Neuronal stem cell (in vitro differentiated cells): ENCODE results near the gene BTBD1. TPM values are rescaled to one million over a fixed set of nuclear protein-coding genes. Genes with fewer than 3 reads are reported as not detected.

Experiments
- DNase-seq: peaks from one replicate; pipeline ENCODE4 v3.0.0-alpha.2; 2013; ENCODE audit warnings: low spot score
- H2AFZ ChIP-seq: one replicate; pipeline ENCODE4 v1.6.1; 2013; ENCODE audit warnings: mild to moderate bottlenecking, low read length, inconsistent platforms
- H2AK5ac ChIP-seq: 2 replicates; pipeline ENCODE4 v1.6.1; 2013; ENCODE audit warnings: low read depth, mild to moderate bottlenecking, inconsistent platforms, low read length, moderate library complexity, mixed read lengths
- H2BK120ac ChIP-seq: 2 replicates; pipeline ENCODE4 v1.6.1; 2013; ENCODE audit warnings: low read depth, mild to moderate bottlenecking, inconsistent platforms, low read length, moderate library complexity, mixed read lengths
- H2BK12ac ChIP-seq: one replicate; pipeline ENCODE4 v1.6.1; 2013; ENCODE audit warnings: low read length, inconsistent platforms
- H2BK15ac ChIP-seq: 2 replicates; pipeline ENCODE4 v1.6.1; 2013; ENCODE audit warnings: mild to moderate bottlenecking, low read length, inconsistent platforms, mixed read lengths
- H2BK5ac ChIP-seq: one replicate; pipeline ENCODE4 v1.6.1; 2013; ENCODE audit warnings: inconsistent platforms, mild to moderate bottlenecking, low read length, moderate library complexity
- H3K14ac ChIP-seq: one replicate; pipeline ENCODE4 v1.6.1; 2013; ENCODE audit warnings: low read length, inconsistent platforms
- H3K18ac ChIP-seq: 2 replicates; pipeline ENCODE4 v1.6.1; 2013; ENCODE audit warnings: low read length, inconsistent platforms
- H3K23ac ChIP-seq: 2 replicates; pipeline ENCODE4 v1.6.1; 2013; ENCODE audit warnings: low read depth, mild to moderate bottlenecking, mixed read lengths, low read length, inconsistent platforms; ENCODE audit not compliant: poor library complexity
- H3K27ac ChIP-seq: replicated peaks from 3 replicates; pipeline ENCODE4 v1.5.1; 2013; ENCODE audit warnings: low read length, inconsistent platforms
- H3K27me3 ChIP-seq, 3 experiments: 2 replicates each; pipeline ENCODE4 v1.6.1; 2013; ENCODE audit warnings: low read length in 3 of 3, mild to moderate bottlenecking in 2 of 3, inconsistent platforms in 1 of 3, low read depth in 1 of 3, mixed read lengths in 1 of 3, moderate library complexity in 1 of 3; ENCODE audit not compliant: control insufficient read depth in 3 of 3, insufficient read depth in 3 of 3
- H3K36me3 ChIP-seq, 2 donors: replicated peaks in 1 of 2; 2 replicates each; pipeline ENCODE4 v1.6.1; 2013; ENCODE audit warnings: low read length in 2 of 2; ENCODE audit not compliant: control insufficient read depth in 2 of 2, insufficient read depth in 2 of 2
- H3K4ac ChIP-seq: 2 replicates; pipeline ENCODE4 v1.6.1; 2013; ENCODE audit warnings: inconsistent platforms, mild to moderate bottlenecking, low read length, moderate library complexity
- H3K4me1 ChIP-seq, 2 donors: 1 replicate in 1 of 2; 2 replicates in 1 of 2; pipeline ENCODE4 v1.6.1; 2013; ENCODE audit warnings: low read length in 2 of 2, low read depth in 1 of 2; ENCODE audit not compliant: control insufficient read depth in 2 of 2, insufficient read depth in 1 of 2
- H3K4me2 ChIP-seq: one replicate; pipeline ENCODE4 v1.6.1; 2013; ENCODE audit warnings: mild to moderate bottlenecking, low read length, inconsistent platforms; ENCODE audit not compliant: insufficient read depth, poor library complexity, severe bottlenecking
- H3K4me3 ChIP-seq, 2 donors: 2 replicates each; pipeline ENCODE4 v1.5.1; 2013; ENCODE audit warnings: low read length in 2 of 2, mild to moderate bottlenecking in 2 of 2, inconsistent platforms in 1 of 2, moderate library complexity in 1 of 2
- H3K79me1 ChIP-seq: one replicate; pipeline ENCODE4 v1.6.1; 2013; ENCODE audit warnings: low read depth, mild to moderate bottlenecking, inconsistent platforms, low read length, moderate library complexity
- H3K9ac ChIP-seq: one replicate; pipeline ENCODE4 v1.6.1; 2013; ENCODE audit warnings: mild to moderate bottlenecking, low read depth, low read length, inconsistent platforms; ENCODE audit not compliant: poor library complexity
- H3K9me3 ChIP-seq, 2 donors: replicated peaks in 1 of 2; 2 replicates each; pipeline versions ENCODE3 to v1.6.1; 2013; ENCODE audit warnings: low read length in 2 of 2, mild to moderate bottlenecking in 2 of 2, inconsistent platforms in 1 of 2, low read depth in 1 of 2, mixed read lengths in 1 of 2, moderate library complexity in 1 of 2; ENCODE audit not compliant: control insufficient read depth in 2 of 2, insufficient read depth in 1 of 2
- H4K8ac ChIP-seq: one replicate; pipeline ENCODE4 v1.6.1; 2013; ENCODE audit warnings: low read depth, mild to moderate bottlenecking, inconsistent platforms, low read length, moderate library complexity
- H4K91ac ChIP-seq: one replicate; pipeline ENCODE4 v1.6.1; 2013; ENCODE audit warnings: low read length, low read depth, mild to moderate bottlenecking, inconsistent platforms; ENCODE audit not compliant: poor library complexity
- WGBS, 2 donors: extraction: QIAGEN DNeasy Blood & Tissue Kit; methylation state at CpG; one replicate each; pipeline ENCODE4 v1.1.7; 2013; ENCODE audit warnings: missing lambda C conversion rate in 2 of 2, mixed read lengths in 1 of 2; ENCODE audit not compliant: insufficient read length in 2 of 2, insufficient replicate concordance in 1 of 2; ENCODE audit errors: extremely low coverage in 2 of 2; 5-methylcytosine and 5-hydroxymethylcytosine counted together
- polyA plus RNA-seq, 2 experiments: library from polyadenylated mRNA; stranded (reverse); fragments of 200-250 nt; gene quantifications; one replicate each; pipeline ENCODE4 v1.2.3, GENCODE V29; 2013

BTBD1 gene
- polyA plus RNA-seq (2013, experiment 1 of 2) = 23.3 TPM
- 23.8 TPM for polyA plus RNA-seq (2013, experiment 2 of 2)

DNA sequence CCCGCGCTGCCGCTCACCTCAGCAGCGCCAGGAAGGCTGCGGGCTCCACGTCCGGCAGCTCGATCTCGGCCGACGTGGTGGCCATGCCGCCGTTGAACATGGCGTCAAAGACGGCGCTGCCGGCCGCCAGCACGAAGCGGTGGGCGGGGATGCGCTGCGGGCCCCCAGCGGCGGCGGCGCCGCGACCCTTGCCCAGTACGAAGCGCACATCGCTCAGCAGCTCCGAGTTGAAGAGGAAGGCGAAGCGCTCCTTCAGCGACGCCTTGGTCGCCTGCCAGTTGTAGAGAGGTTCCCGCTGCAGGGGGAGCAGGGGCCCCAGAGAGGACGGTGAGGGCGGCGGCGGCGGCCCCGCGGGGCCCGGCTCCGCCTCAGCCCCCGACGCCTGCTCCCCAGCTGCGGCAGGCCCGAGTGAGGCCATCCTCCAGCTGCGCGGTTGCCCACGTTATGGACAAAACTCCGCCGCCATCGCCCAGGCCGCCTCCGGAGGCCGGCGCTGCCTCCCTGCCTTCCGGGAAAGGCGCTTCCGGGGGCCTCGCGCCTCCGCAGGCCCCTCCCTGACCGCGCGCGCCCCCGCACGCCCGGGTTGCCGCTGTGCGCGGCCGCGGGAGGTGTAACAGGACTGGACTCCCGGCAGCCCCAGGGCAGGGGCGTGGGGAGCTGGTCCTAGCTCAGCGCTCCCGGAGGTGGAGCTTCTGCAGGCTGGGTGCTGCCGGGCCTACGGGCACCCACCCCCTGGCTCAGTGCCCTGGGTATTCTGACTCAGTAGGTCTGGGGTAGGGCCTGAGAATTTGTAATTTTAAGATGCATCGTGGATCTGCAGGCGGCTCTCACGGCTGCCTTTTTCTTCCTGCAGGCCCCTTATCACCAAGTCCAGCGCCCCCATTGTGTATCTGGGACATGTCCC is at the start of gene BTBD1:
BTBD1 (minus strand) TSS at position 519 of the 904 bp plus-strand sequence; CDS start at position 418, 101 bp downstream.
- peak within 1 kb of the TSS; percentile 83 for H2AK5ac ChIP-seq
- peak within 1 kb of the TSS; percentile 60 for H3K14ac ChIP-seq
- H3K9me3 ChIP-seq = peaks cover 0 to 11% of the 10 kb centered on the region in 2 donors
- H3K4ac ChIP-seq = no peak within 1 kb of the TSS
- peak within 1 kb of the TSS; percentile 97 for H3K18ac ChIP-seq
- peaks cover 2% of the 10 kb centered on the region for H3K79me1 ChIP-seq
- no CpG with 5 or more reads among the region's 90 CpGs for WGBS, 2 donors
- H3K27ac ChIP-seq = peak within 1 kb of the TSS; percentile 86
- peaks cover 0 to 24% of the 10 kb centered on the region in 2 donors for H3K36me3 ChIP-seq
- no peaks in the 10 kb centered on the region for H3K27me3 ChIP-seq
- H3K4me3 ChIP-seq = peak within 1 kb of the TSS; percentile 71 to 87
- H4K8ac ChIP-seq = peak within 1 kb of the TSS; percentile 88
- H2BK5ac ChIP-seq = peak within 1 kb of the TSS; percentile 80
- DNase-seq = peak; percentile 69
- peak within 1 kb of the TSS; percentile 87 for H3K9ac ChIP-seq
- peak within 1 kb of the TSS; percentile 64 for H4K91ac ChIP-seq
- H2AFZ ChIP-seq = peak within 1 kb of the TSS; percentile 95
- H3K4me1 ChIP-seq = peaks cover 2 to 8% of the 10 kb centered on the region in 2 donors
- H3K4me2 ChIP-seq = peak within 1 kb of the TSS; percentile 59
- H2BK120ac ChIP-seq = peak within 1 kb of the TSS; percentile 47
- no peak within 1 kb of the TSS for H2BK12ac ChIP-seq
- H3K23ac ChIP-seq = peak within 1 kb of the TSS; percentile 99
- H2BK15ac ChIP-seq = peak within 1 kb of the TSS; percentile 76

- WGBS, 2 donors = no CpG with 5 or more reads among the region's 11 CpGs
- no peaks in the 10 kb centered on the region for H3K27me3 ChIP-seq
- H3K14ac ChIP-seq = no peak overlapping the region
- no peak overlapping the region for H3K23ac ChIP-seq
- no peak overlapping the region for H2BK120ac ChIP-seq
- no peak overlapping the region for H2BK15ac ChIP-seq
- no peak overlapping the region for H3K9ac ChIP-seq
- H2AK5ac ChIP-seq = no peak overlapping the region
- no peak overlapping the region for H3K18ac ChIP-seq
- no peak overlapping the region for H4K91ac ChIP-seq
- H3K4ac ChIP-seq = no peak overlapping the region
- no peak overlapping the region for H2BK5ac ChIP-seq
- no peak overlapping the region for H3K27ac ChIP-seq
- H3K9me3 ChIP-seq = peaks cover 0 to 2% of the 10 kb centered on the region in 2 donors
- no peak overlapping the region for H3K4me2 ChIP-seq
- no peak overlapping the region for H4K8ac ChIP-seq
- peaks cover 0 to 3% of the 10 kb centered on the region in 2 donors for H3K4me1 ChIP-seq
- H3K36me3 ChIP-seq = peaks cover 1 to 14% of the 10 kb centered on the region in 2 donors
- no peak overlapping the region for H2AFZ ChIP-seq
- no peak overlapping the region for H3K4me3 ChIP-seq
- no peak for DNase-seq
- H3K79me1 ChIP-seq = no peaks in the 10 kb centered on the region
- no peak overlapping the region for H2BK12ac ChIP-seq
Measured at GRCh38 chr15:83115831-83116565, 48.9 kb upstream of the BTBD1 start.

- H3K9me3 ChIP-seq = peaks cover 0 to 2% of the 10 kb centered on the region in 2 donors
- H3K23ac ChIP-seq = no peak overlapping the region
- H2BK15ac ChIP-seq = no peak overlapping the region
- no peak overlapping the region for H3K14ac ChIP-seq
- H2BK120ac ChIP-seq = no peak overlapping the region
- H2BK12ac ChIP-seq = no peak overlapping the region
- H3K4me2 ChIP-seq = no peak overlapping the region
- no peak overlapping the region for H3K4ac ChIP-seq
- peaks cover 1 to 14% of the 10 kb centered on the region in 2 donors for H3K36me3 ChIP-seq
- no peak overlapping the region for H4K8ac ChIP-seq
- no peaks in the 10 kb centered on the region for H3K79me1 ChIP-seq
- WGBS, 2 donors = no CpG with 5 or more reads among the region's 3 CpGs
- no peaks in the 10 kb centered on the region for H3K27me3 ChIP-seq
- no peak overlapping the region for H3K4me3 ChIP-seq
- no peak overlapping the region for H2BK5ac ChIP-seq
- no peak overlapping the region for H2AFZ ChIP-seq
- no peak overlapping the region for H3K27ac ChIP-seq
- no peak overlapping the region for H2AK5ac ChIP-seq
- DNase-seq = no peak
- no peak overlapping the region for H3K18ac ChIP-seq
- peaks cover 0 to 3% of the 10 kb centered on the region in 2 donors for H3K4me1 ChIP-seq
- H3K9ac ChIP-seq = no peak overlapping the region
- no peak overlapping the region for H4K91ac ChIP-seq
Measured at GRCh38 chr15:83115410-83115809, 48.4 kb upstream of the BTBD1 start.
